ENCODE results near the gene DLG3.

GRCh38 chrX:70496491-70496890 lies 51.9 kb downstream of the DLG3 start:
- TF ChIP-seq CTCF (IDR thresholded peaks at IDR 0.05; ENCODE audit: poor library complexity, severe bottlenecking) = no peak
- no peak for TF ChIP-seq EZH2 (IDR thresholded peaks at IDR 0.05; ENCODE audit: borderline replicate concordance, insufficient read depth, low read length, poor library complexity, severe bottlenecking)
- TF ChIP-seq SMC3 (conservative IDR thresholded peaks at IDR 0.05; ENCODE audit: poor library complexity) = no peak
- TF ChIP-seq REST (IDR thresholded peaks at IDR 0.05; ENCODE audit: borderline replicate concordance) = no peak
- no peak for TF ChIP-seq POLR2AphosphoS5 (IDR thresholded peaks at IDR 0.05)
- TF ChIP-seq RAD21 (conservative IDR thresholded peaks at IDR 0.05) = no peak
- no peak for TF ChIP-seq EP300 (conservative IDR thresholded peaks at IDR 0.05; ENCODE audit: poor library complexity, severe bottlenecking)

All from neural cell (in vitro differentiated cells).